Activated CD8-positive, alpha-beta memory T cell treated with anti-CD3 and anti-CD28 coated beads, Interleukin-2, amount 50 U/mL, for 1 hour (primary cell): ENCODE measurements around the gene KRTAP10-5.
"Not testable (repeated sequence)": the region's sequence is repeated elsewhere in the genome, so short reads cannot be mapped to it uniquely, and the experiment has no call there.

Experiments
- DNase-seq: peaks from one replicate; pipeline ENCODE4 v3.0.0-alpha.2; 2020; ENCODE audit errors: extremely low read depth

The KRTAP10-5 gene

GRCh38 chr21:44580231-44580821 lies at the start of gene KRTAP10-5:
TSS of gene KRTAP10-5 (minus strand) at chr21:44580604. CDS start at chr21:44580578, 26 bp downstream.
- not testable (repeated sequence) for DNase-seq

GRCh38 chr21:44628707-44629391 lies 48.4 kb upstream of the KRTAP10-5 start:
- DNase-seq = no peak

- not testable (repeated sequence) for DNase-seq
These were observed 47.4 kb upstream of the KRTAP10-5 start for GRCh38 chr21:44627831-44628233.

GRCh38 chr21:44627181-44627822 lies 46.9 kb upstream of the KRTAP10-5 start:
- not testable (repeated sequence) for DNase-seq

- no peak for DNase-seq
These were observed 46.3 kb upstream of the KRTAP10-5 start, which contains the start of gene KRTAP10-9 for GRCh38 chr21:44626673-44627143. TSS of gene KRTAP10-9 (plus strand) at chr21:44627093. CDS start at chr21:44627172, 79 bp downstream.

GRCh38 chr21:44626262-44626661 lies 45.9 kb upstream of the KRTAP10-5 start:
- no peak for DNase-seq

GRCh38 chr21:44625756-44626155 lies 45.4 kb upstream of the KRTAP10-5 start:
- no peak for DNase-seq

GRCh38 chr21:44623575-44623974 lies 43.2 kb upstream of the KRTAP10-5 start:
- DNase-seq = no peak

GRCh38 chr21:44619886-44620285 lies 39.5 kb upstream of the KRTAP10-5 start:
- no peak for DNase-seq

GRCh38 chr21:44618909-44619308 lies 38.5 kb upstream of the KRTAP10-5 start:
- peak; percentile 34 for DNase-seq

GRCh38 chr21:44618504-44618903 lies 38.1 kb upstream of the KRTAP10-5 start:
- no peak for DNase-seq

GRCh38 chr21:44617071-44617501 lies 36.7 kb upstream of the KRTAP10-5 start:
- DNase-seq = no peak

GRCh38 chr21:44616591-44616926 lies 36.2 kb upstream of the KRTAP10-5 start:
- DNase-seq = no peak

GRCh38 chr21:44615911-44616590 lies 35.6 kb upstream of the KRTAP10-5 start:
- DNase-seq = no peak

- DNase-seq = no peak
These were observed 35.1 kb upstream of the KRTAP10-5 start for GRCh38 chr21:44615466-44615865.

- no peak for DNase-seq
These were observed 34.6 kb upstream of the KRTAP10-5 start for GRCh38 chr21:44614961-44615391.

- no peak for DNase-seq
These were observed 33.8 kb upstream of the KRTAP10-5 start for GRCh38 chr21:44614161-44614631.

GRCh38 chr21:44613386-44614155 lies 33.2 kb upstream of the KRTAP10-5 start:
- no peak for DNase-seq

- DNase-seq = no peak
These were observed 32.3 kb upstream of the KRTAP10-5 start for GRCh38 chr21:44612669-44613229.

- DNase-seq = no peak
These were observed 31.7 kb upstream of the KRTAP10-5 start, which contains the start of gene KRTAP10-8 for GRCh38 chr21:44612029-44612486. TSS of gene KRTAP10-8 (plus strand) at chr21:44612079. CDS start at chr21:44612101, 22 bp downstream.

GRCh38 chr21:44611551-44611950 lies 31.1 kb upstream of the KRTAP10-5 start:
- no peak for DNase-seq
